ENCODE data around the gene BPIFB2. TPM values are rescaled to one million over a fixed set of nuclear protein-coding genes. Genes with fewer than 3 reads are reported as not detected.

The BPIFB2 gene
- total and polyA plus RNA-seq, 2 donors (not counting 1 experiment from before 2014, with no cell fraction given) = not detected

DNA sequence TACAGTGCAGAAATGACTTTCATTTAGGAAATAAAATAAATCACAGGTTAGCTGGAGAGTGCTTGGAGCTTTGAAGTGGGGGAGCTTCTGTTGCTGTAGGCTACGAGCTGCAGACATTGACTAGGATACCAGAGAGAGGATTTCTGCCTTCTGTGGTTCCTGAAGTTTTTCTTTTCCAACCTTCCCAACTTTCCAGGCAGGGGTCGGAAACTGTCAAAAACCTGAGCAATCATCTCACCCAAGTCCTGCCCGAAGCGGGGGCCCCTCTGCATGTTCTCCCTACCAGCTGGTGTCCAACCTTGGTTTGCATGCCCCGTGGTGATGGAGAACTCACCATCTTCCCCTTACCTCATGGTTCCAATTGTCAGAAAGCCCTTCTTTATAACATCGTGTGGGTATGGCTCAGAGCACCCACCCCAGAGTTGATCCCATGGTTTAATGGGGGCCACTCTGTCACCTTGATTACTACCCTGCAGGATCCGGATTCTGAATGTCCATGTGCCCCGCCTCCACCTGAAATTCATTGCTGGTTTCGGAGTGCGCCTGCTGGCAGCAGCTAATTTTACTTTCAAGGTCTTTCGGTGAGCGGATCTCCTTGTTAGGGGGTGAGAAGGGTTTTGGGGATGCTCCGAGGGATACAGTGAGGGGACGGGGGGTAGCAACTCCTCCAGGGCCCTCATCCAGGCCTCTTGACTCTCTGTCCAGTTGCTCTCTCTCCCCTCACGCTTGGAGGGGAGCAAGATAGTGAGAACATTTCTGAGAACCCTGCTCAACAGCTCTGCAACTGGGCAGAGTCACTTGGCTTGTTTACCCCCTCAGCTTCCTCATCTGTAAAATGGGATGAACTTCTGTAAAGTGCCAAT, 5.1 kb downstream of the BPIFB2 start:
- no peak overlapping the region for H3K4me2 ChIP-seq (ENCODE audit: extremely low read depth, insufficient read depth, low read length)
- H3K27me3 ChIP-seq (ENCODE audit: control insufficient read depth, insufficient read depth, low read length) = peaks cover 1% of the 10 kb centered on the region
- H3K9ac ChIP-seq (ENCODE audit: insufficient read depth, low read length) = no peak overlapping the region
- no peak for DNase-seq (ENCODE audit: low read depth in 2 of 2)
- H2AFZ ChIP-seq (ENCODE audit: low read length) = no peak overlapping the region
- no peak overlapping the region for H3K27ac ChIP-seq (ENCODE audit: insufficient read depth, low read length)
- H3K36me3 ChIP-seq (ENCODE audit: control insufficient read depth, insufficient read depth, low read length) = no peaks in the 10 kb centered on the region
- H3K4me3 ChIP-seq (replicated peaks in 1 of 4; ENCODE audit: control extremely low read depth in 1 of 4, insufficient read depth in 1 of 4, low read depth in 3 of 4, low read length in 4 of 4) = no peak overlapping the region
- no peaks in the 10 kb centered on the region for H3K79me2 ChIP-seq (ENCODE audit: control insufficient read depth, insufficient read depth, low read length)
- no peaks in the 10 kb centered on the region for H3K9me3 ChIP-seq (ENCODE audit: control insufficient read depth, insufficient read depth, low read depth, low read length)
- no peaks in the 10 kb centered on the region for H4K20me1 ChIP-seq (ENCODE audit: control insufficient read depth, extremely low read depth, insufficient read depth, low read length)
- H3K4me1 ChIP-seq (ENCODE audit: control insufficient read depth, extremely low read depth, insufficient read depth, low read length) = no peaks in the 10 kb centered on the region
- TF ChIP-seq EZH2 (IDR thresholded peaks at IDR 0.05; ENCODE audit: low read length, missing control alignments) = no peak
- TF ChIP-seq, protein P1, sequence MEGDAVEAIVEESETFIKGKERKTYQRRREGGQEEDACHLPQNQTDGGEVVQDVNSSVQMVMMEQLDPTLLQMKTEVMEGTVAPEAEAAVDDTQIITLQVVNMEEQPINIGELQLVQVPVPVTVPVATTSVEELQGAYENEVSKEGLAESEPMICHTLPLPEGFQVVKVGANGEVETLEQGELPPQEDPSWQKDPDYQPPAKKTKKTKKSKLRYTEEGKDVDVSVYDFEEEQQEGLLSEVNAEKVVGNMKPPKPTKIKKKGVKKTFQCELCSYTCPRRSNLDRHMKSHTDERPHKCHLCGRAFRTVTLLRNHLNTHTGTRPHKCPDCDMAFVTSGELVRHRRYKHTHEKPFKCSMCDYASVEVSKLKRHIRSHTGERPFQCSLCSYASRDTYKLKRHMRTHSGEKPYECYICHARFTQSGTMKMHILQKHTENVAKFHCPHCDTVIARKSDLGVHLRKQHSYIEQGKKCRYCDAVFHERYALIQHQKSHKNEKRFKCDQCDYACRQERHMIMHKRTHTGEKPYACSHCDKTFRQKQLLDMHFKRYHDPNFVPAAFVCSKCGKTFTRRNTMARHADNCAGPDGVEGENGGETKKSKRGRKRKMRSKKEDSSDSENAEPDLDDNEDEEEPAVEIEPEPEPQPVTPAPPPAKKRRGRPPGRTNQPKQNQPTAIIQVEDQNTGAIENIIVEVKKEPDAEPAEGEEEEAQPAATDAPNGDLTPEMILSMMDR (conservative IDR thresholded peaks at IDR 0.05 in 1 of 2, IDR thresholded peaks at IDR 0.05 in 1 of 2; ENCODE audit: low read depth in 1 of 2, low read length in 2 of 2) = no peak

DNA sequence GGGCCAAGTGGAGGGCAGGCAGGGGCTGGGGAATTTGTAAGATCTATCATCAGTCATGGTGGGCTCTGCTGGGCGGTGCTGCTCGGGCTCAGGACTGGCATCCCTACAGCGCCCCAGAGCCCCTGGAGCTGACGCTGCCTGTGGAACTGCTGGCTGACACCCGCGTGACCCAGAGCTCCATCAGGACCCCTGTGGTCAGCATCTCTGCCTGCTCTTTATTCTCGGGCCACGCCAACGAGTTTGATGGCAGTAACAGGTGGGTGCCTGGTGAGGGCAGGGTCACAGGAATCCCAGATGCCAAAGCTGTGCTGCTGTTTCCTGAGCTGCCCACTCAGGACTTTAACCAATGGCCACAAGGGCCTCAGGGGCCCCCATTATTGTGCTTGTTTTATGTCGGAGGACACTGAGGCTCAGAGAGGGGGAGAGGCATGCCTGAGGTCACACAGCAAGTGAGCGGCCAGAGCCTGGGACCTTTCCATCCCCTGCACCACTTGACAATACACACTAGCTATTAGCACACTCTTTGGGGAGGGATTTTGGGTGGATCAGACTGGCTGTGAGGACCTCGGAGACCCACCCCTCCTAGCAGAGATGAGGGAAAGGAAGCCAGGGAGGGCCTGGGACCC, 6.3 kb downstream of the BPIFB2 start:
- no peak overlapping the region for H2AFZ ChIP-seq (ENCODE audit: low read length)
- H3K4me2 ChIP-seq (ENCODE audit: extremely low read depth, insufficient read depth, low read length) = no peak overlapping the region
- H3K36me3 ChIP-seq (ENCODE audit: control insufficient read depth, insufficient read depth, low read length) = no peaks in the 10 kb centered on the region
- DNase-seq (ENCODE audit: low read depth in 2 of 2) = no peak
- H3K79me2 ChIP-seq (ENCODE audit: control insufficient read depth, insufficient read depth, low read length) = no peaks in the 10 kb centered on the region
- H4K20me1 ChIP-seq (ENCODE audit: control insufficient read depth, extremely low read depth, insufficient read depth, low read length) = no peaks in the 10 kb centered on the region
- H3K4me1 ChIP-seq (ENCODE audit: control insufficient read depth, extremely low read depth, insufficient read depth, low read length) = no peaks in the 10 kb centered on the region
- no peaks in the 10 kb centered on the region for H3K9me3 ChIP-seq (ENCODE audit: control insufficient read depth, insufficient read depth, low read depth, low read length)
- TF ChIP-seq EZH2 (IDR thresholded peaks at IDR 0.05; ENCODE audit: low read length, missing control alignments) = no peak
- TF ChIP-seq, protein P1 (conservative IDR thresholded peaks at IDR 0.05 in 1 of 2, IDR thresholded peaks at IDR 0.05 in 1 of 2; ENCODE audit: low read depth in 1 of 2, low read length in 2 of 2) = no peak
- no peak overlapping the region for H3K9ac ChIP-seq (ENCODE audit: insufficient read depth, low read length)
- no peak overlapping the region for H3K4me3 ChIP-seq (replicated peaks in 1 of 4; ENCODE audit: control extremely low read depth in 1 of 4, insufficient read depth in 1 of 4, low read depth in 3 of 4, low read length in 4 of 4)
- no peak overlapping the region for H3K27ac ChIP-seq (ENCODE audit: insufficient read depth, low read length)
- peaks cover 3% of the 10 kb centered on the region for H3K27me3 ChIP-seq (ENCODE audit: control insufficient read depth, insufficient read depth, low read length)

DNA sequence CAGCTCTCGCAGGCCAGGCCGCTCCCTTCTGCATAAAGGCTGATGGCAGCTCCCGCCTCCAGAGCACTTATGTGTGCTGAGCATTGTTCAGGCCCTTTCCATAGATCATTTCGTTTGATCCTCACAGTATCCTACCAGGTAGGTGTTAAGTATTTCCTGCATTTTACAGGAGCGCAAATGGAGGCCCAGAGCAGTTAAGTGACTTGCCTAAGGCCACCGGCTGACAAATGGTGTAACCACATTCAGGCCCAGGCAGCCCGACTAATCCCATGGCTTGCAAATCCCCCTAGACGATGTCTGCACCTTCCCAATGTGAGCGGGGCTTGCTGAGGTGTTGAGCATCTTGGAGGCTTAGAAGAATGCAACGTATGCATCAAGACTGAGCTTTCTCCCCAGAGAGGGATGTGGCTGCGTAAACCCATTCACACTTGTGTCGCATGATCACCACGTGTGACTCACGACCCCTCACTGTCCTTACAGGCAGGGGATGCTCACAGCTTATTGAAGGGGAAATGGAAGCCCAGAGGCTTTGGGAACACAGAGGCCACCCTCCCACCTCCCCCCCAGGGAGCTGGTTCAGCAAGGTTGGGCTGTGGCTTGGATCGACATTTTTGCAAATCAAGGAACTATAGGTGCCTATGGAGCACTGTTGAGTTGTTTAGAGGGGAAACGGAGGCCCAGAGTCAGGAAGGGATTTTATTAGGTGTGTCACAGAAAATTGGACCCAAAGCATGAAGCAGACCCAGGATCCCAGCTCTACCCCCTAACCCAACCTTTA, 7.0 kb downstream of the BPIFB2 start:
- no peak for DNase-seq (ENCODE audit: low read depth in 2 of 2)
- Histone ChIP-seq H3K27me3 (ENCODE audit: control insufficient read depth, insufficient read depth, low read length) (peaks cover 3% of the 10 kb centered on the region), H3K4me1 (ENCODE audit: control insufficient read depth, extremely low read depth, insufficient read depth, low read length) (no peaks in the 10 kb centered on the region), H3K9me3 (ENCODE audit: control insufficient read depth, insufficient read depth, low read depth, low read length) (no peaks in the 10 kb centered on the region), H3K4me2 (ENCODE audit: extremely low read depth, insufficient read depth, low read length) (no peak overlapping the region), H3K36me3 (ENCODE audit: control insufficient read depth, insufficient read depth, low read length) (no peaks in the 10 kb centered on the region), H4K20me1 (ENCODE audit: control insufficient read depth, extremely low read depth, insufficient read depth, low read length) (no peaks in the 10 kb centered on the region), H3K4me3 (replicated peaks in 1 of 4; ENCODE audit: control extremely low read depth in 1 of 4, insufficient read depth in 1 of 4, low read depth in 3 of 4, low read length in 4 of 4) (no peak overlapping the region), H3K9ac (ENCODE audit: insufficient read depth, low read length) (no peak overlapping the region), H2AFZ (ENCODE audit: low read length) (no peak overlapping the region), H3K79me2 (ENCODE audit: control insufficient read depth, insufficient read depth, low read length) (no peaks in the 10 kb centered on the region), H3K27ac (ENCODE audit: insufficient read depth, low read length) (no peak overlapping the region)
- TF ChIP-seq EZH2 (IDR thresholded peaks at IDR 0.05; ENCODE audit: low read length, missing control alignments) = no peak
- TF ChIP-seq, protein P1 (conservative IDR thresholded peaks at IDR 0.05 in 1 of 2, IDR thresholded peaks at IDR 0.05 in 1 of 2; ENCODE audit: low read depth in 1 of 2, low read length in 2 of 2) = no peak

Measured in fibroblast of lung (primary cell).